Hematopoietic multipotent progenitor cell (in vitro differentiated cells): ENCODE data around the gene NFILZ. TPM values are rescaled to one million over a fixed set of nuclear protein-coding genes. Genes with fewer than 3 reads are reported as not detected.

Source experiments
- DNase-seq, 3 donors: peaks; one replicate each; pipeline ENCODE4 v3.0.0-alpha.2; 2011 to 2015; ENCODE audit warnings: low read depth in 2 of 3, low spot score in 2 of 3
- total RNA-seq: library from RNA; depleted of rRNA; stranded (reverse); fragments of >200 nt; gene quantifications from one replicate; pipeline ENCODE4 v1.2.3, GENCODE V29; 2012

The NFILZ gene, protein sequence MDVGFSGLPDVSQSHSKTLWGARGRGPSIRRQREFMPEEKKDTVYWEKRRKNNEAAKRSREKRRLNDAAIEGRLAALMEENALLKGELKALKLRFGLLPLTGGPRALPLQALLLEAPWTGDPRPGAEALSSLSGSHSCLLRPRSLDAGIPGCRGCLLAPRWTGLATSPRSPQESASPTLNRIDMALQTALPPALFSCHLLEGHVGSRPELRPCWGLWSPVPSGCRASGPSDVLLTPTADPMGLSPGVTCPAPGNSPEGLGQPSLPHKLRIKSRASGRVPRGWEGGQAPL
- not detected for total RNA-seq

DNA sequence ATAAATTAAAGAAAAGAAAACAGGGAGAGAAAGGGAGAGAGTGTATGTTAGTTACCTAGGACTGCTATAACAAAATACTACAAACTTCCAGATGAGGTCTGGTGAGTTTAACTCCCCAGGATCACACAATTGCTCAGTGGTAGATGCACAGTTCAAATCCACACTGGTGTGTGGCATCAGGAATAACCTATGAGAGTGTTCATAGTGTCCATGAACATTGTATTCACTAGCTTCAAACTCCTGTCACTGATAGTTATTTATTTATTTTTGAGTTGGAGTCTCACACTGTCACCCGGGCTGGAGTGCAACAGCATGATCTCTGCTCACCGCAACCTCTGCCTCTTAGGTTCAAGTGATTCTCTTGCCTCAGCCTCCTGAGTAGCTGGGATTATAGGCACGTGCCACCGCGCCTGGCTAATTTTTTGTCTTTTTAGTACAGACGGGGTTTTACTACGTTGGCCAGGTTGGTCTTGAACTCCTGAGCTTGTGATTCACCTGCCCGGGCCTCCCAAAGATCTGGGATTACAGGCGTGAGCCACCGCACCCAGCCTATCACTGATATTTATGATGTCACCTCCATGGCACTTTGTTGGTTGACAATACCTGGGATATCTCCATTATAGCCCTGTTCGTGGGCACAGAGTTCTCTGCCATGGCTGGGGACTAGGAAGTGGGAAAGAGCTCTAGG lies at the start of gene NFILZ:
Gene NFILZ, plus strand, starts transcription at position 638 of the 688 bp plus-strand sequence. CDS start 46,133 bp downstream, outside the sequence.
- no peak for DNase-seq

DNA sequence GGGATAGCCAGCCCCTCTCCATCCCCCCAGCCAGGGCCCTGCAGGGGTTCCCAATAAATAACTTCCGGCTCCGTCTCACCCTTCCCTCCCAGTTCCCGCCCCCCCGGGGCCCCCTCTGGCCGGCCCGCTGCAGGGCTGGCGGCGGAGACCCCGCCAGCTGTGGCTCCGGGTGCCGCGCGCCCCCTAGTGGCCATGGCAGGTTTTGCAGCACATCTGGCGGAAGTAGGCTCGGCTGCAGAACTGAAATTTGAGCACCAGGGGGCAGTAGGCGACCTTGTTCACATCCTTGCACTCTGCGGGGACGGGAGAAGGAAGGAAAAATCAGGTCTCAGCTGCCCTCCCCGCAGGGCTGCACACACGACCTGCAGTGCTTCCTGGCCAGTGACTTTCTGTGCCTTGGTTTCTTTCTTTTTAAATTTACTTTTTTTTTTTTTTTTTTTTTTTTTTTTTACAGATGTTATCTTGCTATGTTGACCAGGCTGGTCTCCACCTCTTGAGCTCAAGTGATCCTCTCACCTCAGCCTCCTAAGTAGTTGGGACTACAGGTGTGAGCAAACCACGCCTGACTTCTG lies 49.6 kb upstream of the NFILZ start:
- DNase-seq: peak; percentile 82 to 88 (median 87)

DNA sequence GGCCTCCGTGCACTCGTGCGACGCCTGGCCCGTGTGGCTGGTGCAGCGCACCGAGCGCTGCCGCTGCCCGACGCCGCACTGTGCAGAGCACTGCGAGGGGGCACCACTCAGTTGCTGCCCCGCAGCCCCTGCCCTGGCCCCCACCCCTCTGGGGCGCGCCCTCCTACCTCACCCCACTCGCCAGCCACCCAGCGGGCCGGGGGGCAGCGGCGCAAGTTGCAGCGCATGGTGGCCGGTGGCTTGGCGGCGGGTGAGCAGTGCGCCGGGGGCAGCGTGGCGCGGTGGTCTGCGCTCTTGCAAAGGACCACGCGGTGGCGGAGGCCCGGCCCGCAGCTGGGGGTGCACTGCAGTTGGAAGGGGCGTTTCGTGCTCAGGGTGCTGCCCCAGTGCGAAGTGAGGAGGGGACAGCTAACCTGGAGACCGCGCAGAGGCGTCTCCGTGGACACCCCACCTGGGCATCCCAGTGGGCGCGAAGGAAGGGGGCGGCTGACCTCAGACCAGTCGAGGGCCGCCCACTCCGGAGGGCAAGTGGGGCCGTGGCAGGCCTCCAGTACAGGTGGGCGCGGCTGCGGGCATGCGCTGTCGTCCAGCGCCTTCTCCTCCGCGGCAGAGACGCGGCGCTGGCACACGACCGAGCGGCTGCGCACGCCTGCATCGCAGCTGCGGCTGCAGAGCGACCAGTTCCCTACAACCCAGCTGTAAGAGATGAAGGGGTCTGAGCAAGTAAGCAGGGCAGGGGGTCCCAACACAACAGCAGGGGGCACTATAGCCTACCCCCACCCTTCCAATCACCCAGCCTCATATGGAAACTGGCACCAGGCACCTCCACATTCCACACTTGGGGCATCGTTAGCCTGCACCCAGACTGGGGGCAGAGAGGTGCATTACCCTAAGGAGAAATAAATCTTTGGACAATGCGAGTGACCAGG lies 45.2 kb upstream of the NFILZ start:
- no peak for DNase-seq

DNA sequence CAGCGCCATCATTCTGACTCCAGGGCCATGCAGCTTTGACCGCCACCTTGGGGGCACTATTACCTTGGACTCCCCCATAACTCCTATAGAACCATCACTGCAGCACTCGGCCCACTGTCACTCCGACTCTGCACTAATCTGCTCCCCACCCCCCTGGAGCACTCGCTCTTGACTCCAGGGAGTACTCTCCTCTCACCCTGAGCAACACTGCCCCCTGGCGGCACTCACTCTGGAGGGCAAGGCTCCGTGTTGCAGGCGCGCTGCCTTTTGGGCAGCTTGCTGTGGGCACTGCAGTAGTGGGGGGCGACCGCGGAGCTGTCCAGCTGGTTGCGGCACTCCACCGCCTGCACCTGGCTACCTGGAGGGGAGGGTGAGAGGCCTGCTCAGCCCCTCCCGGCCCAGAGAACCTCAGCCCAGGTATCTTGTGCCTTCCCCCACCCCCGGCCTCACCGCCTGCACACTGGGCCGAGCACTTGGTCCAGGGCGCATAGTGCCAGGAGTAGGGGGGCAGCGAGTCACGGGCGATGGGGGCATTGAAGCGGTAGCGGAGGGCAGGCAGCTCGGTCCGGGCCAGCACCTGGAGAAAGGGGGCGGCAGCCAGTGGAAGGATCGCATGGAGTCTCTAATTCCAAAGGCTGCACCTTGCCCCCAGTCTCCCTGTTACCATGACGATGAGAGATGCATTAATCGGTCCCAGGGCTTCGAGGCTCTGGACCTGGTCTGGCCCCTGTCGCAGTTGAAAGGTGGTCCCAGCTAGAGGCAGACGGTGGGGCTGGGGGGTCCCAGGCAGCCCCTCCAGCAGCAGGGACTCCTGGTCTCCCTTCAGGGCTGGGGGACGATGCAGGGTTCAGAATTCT lies 44.3 kb upstream of the NFILZ start:
- peak in 1 of 3 donors; percentile 59 for DNase-seq

DNA sequence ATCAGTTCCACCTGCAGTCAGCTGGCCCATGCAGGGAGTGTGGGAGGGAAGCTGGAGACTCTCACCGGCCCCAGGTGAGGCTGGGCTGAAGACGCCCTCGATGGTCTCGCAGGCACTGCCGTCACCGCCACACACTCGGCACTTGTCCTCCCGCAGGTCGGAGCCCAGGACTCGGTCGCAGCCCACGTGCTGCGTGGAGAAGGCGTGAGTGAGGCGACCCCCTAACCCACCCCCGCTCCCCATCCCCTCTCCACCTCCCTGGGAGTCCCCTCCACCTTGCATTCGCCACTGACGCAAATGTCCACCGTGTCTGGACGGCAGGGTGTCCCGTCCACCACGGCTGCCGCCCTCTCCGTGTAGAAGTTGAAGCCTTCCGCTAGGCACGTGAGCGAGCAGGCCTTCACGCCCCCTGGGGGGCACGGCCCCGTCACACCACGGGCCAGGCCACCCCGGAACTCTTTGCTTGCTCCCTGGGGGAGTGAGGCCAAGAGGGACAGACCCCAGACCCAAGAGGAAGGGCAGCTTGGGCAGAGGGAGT lies 41.2 kb upstream of the NFILZ start:
- no peak for DNase-seq

DNA sequence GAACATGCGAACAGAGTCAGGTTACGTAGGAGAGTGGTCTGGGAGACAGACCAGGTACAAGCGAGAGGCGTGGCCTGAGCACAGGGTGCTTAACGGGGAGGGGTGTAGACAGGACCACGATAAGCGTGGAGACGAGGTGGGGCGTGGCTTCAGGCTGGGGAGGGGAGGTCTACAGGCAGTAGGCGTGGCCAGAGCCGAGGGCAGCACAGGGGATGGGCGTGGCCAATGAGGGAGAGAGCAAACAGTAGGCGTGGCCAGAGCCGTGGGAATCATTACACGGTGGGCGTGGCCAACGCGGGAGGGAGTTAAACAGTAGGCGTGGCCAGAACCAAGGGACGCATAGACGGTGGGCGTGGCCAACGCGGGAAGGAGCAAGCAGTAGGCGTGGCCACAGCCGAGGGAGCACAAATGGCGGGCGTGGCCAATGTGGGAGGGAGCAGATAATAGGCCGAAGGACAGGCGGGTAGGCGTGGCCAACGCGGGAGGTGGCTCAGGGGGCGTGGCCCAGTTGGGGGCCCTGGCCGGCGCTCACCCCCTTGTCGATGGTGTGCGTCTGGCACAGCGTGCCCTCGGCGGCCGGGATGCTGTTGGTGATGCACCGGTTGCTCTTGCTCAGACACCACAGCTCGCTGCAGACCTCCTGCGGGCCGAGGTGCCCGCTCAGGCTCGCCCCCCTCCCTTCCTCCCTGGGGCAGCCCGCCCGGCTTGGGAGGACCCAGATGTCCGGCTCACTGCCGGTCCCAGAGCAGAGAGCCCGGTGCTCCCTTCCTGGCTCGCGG lies 38.0 kb upstream of the NFILZ start:
- DNase-seq: peak; percentile 97 to 99 (median 98)

DNA sequence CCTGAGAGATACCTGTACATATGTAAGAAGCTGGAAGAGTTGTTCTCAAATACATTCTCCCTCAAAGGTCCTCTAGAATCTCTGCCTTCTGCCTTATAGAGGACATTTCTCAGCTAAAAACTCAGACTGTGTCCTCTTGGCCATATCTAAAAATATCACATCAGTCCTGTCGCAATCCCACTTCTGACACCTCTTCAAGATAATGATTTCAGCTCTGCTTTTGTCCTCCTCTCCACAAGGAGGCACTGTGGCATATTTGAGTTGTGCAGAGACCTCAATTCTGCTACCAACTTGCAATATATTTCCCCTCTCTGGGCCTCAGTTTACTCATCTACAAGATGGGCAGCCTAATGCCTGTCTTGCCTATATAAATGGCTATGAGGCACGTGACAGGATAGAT lies 36.5 kb upstream of the NFILZ start:
- no peak for DNase-seq

DNA sequence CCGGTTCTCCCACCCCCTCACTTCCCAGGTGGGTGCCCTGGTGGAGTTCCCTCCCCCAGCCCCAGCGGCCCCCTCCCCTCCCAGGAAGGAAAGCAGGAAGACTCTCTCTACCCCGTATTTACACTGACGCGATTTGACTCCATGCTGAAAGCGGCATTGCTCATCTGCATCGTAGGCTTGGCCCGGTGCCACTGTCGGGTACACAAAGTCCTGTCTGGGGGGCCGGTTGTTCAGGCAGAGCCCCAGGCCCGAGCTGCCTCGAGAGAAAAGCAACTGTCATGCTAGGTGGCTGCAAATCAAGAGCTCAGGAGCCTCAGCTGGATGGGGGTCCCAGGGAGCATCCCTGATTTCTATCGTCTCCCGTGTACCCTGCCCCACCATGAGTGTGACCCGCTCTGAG lies 34.8 kb upstream of the NFILZ start:
- DNase-seq: no peak

DNA sequence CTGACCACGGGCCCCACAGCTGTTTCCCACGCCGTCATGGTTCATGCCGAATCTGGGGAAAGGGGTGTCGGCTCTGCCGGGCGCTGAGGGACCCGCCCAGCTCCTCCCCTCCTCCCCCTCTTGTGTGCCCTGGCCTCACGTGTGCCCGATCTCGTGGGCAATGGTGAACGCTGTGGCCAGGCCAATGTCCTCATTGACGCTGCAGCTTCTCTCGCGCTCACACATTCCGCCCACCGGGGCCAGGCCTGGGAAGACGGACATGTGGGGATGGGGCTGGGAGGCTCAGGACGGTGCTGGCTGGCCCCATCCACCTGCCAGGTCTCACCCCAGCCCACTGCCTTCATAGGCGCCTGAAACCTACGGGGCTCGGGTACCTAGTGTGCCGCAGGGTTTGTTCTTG lies 34.3 kb upstream of the NFILZ start:
- DNase-seq: no peak

DNA sequence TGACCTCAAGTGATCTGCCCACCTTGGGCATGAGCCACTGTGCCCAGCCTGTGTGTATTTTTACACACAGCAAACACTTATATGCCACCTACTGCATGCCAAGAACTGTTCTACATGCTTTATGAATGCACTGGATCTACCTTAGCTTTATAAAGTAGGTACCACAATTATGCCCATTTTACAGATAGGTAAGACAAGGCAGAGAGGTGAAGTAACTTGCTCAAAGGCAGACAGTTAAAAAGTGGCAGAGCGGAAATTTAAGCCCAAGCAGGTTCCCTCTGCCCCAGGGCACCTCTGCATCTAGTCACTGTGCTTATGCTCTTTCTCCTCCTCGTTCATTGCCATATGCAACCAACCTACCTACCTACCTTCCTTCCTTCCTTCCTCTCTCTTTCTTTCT lies 30.4 kb upstream of the NFILZ start:
- DNase-seq: no peak

DNA sequence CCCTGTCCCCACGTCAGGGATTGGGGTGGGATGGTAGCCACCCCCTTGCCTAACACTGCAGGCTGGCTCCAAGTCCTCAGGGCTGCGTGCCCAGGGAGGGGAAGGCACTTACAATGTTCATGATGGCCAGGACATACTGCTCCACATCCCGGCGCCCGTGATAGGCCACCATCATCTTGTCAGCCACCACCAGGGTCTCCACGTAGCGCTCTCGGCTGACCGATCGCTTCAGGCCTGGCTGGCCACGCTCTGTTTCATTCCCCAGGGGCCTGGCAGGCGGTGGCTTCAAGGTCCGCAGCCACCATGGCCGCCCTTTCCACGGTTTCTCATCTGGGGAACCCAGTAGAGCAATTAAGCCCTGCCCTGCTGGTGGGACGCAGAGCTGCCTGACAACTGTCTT lies 29.6 kb upstream of the NFILZ start:
- no peak for DNase-seq

DNA sequence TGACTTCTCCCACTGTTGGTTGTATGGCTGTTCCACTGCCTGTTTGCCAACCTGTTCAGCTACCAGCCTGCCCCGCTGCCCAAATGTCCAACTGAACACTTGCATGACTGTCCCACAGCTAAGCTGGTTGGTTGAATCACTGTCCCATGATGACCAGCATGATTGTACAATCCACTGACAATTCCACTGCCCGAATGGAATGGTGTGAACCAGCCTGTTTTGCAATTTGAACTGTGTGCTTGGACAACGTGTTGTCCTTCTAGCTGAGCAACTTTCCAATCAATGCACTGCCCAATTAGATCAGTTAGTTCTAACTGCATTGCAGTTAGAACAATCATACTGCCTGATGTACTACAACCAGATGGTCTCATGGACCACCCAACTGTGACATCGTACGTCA lies 28.6 kb upstream of the NFILZ start:
- no peak for DNase-seq

DNA sequence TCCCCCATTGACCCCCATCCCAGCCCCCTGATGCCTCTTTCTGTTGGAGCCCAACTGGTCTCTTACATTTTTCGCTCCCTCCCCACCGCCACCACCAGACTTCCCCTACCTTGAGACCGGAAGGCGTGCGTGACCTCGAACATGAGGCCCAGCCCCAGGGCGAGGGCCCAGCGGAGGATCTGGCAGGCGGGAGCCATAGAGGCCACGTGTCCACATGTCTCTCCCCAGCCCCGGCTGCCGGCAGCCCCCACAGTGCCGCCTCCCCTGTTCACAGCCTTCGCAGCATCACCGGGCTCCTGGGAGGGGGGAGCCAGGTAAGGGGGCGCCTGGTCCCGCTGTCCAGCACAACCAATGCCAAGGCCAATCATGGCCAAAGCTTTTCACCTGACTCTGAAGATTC lies 24.9 kb upstream of the NFILZ start:
- no peak for DNase-seq

DNA sequence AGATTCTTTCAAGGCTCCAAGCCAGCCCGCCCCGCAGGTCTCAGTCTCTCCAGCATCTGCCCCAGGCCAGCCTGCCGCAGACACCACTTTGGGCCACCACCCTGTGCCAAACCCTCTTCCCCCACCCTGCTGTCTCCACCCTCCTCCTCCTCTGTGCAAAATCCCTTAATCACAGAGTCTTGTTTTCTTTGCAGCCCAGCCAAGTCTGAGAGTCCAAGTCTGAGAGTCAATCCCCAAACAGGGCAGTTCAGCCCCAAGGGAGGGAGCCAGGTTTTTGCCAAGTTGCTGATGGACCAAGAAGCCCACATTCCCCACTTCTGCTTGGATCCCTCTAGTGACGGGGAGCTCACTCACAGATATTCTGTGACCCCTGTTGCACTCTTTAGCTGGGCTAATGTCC lies 23.0 kb upstream of the NFILZ start:
- no peak for DNase-seq

DNA sequence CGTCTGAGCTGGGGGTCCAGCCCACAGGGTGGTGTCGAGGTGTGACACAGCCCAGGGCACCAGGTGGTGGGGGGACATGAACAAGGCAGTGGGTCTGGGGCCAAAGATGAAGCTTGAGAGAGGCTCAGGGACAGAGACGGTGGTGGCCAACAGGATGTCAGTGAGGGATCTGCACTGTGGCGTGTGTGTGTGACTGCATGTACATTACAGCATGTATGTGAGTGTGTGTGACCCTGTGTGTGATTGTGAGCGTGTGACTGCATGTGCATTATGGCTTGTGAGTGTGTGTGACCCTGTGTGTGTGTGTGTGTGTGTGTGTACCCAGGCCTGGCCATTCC lies 21.5 kb upstream of the NFILZ start:
- DNase-seq: no peak

DNA sequence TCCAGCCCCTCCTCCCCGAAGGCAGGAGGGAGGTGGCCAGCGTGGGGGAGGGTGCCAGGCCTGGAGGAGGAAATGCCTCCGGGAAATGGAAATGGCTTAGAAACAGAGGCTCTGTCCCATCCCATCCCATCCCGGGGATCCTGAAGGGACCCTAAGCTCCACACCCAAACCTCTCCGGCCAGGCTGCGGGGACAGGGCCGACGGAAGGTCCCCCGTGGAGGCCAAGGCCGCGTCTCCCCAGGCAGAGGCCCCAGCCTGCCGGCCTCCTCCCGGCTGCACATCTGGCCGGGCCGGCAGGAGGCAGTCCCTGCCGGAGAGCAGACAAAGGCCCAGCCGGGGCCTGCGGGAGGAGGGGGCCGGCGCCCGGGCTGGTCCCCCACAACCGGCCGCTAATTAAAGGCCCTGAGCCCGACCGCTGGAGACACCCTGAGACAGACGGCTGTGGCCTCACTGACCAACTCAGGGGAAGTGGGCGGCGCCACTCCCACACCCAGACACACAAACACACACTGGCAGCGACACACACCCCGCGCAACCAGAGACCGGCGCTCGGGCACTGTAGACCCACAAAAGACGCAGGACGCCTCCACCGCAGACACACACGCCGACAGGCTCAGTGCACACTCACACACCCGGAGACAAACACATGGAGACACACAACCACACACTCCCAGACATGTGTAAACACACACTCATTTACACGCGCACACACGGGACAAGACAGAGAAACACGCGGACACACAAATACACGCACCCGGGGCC lies 21.0 kb upstream of the NFILZ start:
- no peak for DNase-seq

DNA sequence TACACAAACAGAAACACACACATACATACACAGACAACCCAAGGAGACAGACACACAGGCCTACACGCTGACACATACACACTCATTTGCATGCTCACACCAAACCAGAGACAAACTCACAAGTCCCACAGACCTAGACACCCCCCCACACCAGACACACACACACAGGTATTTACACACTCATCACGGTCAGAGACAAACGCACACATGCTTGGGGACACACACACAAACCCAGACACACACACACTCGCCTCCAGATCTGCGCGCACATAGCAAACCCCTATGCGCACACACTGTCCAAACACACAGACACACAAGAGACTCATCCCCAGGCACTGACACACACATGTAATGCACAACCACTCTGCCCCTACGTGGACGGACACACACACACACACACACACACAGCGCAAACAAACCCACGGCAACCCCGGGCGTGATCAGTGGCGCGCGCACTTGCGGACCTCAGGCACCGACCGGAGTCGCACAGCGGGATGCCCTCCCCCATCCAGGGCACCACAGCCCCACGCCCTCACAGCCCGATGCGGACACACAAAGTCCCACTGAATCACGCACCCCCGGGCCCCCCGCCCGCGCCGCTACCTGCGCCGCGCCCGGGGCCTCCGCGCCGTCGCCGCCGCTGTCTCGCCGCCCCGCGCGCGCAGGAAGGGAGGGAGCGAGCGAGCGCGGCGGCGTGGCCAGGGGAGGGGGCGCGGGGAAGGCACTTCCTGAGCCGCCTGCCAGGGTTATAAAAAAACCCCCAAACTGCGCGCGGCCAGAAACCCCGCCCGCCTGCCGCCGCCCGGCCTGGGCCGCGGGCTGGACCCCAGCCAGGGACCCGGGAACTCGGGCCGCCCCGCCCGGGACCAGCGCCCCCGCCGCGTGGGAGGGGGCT lies 20.1 kb upstream of the NFILZ start, which contains the start of gene ADAMTS10:
Gene ADAMTS10, minus strand, starts transcription at position 675 of the 895 bp plus-strand sequence. CDS start 5,005 bp downstream, outside the sequence.
- DNase-seq: peak in 2 of 3 donors; percentile 64 to 76
